Trophoblast cell (in vitro differentiated cells and primary cell): ENCODE data around the gene CCDC88A.
A peak's percentile ranks its signal among the peaks of the same experiment; 100 is the strongest.

Experiments
- DNase-seq, 2 donors: peaks; one replicate each; pipeline ENCODE4 v3.0.0-alpha.2; 2016
- H2AFZ ChIP-seq: 2 replicates; pipeline ENCODE4 v1.6.1; 2013; ENCODE audit warnings: low read length, moderate library complexity, mild to moderate bottlenecking; ENCODE audit not compliant: insufficient read depth, poor library complexity
- H2AK5ac ChIP-seq: 2 replicates; pipeline ENCODE4 v1.6.1; 2013; ENCODE audit warnings: mild to moderate bottlenecking, low read length
- H2BK120ac ChIP-seq: 2 replicates; pipeline ENCODE4 v1.6.1; 2013; ENCODE audit warnings: low read length, mild to moderate bottlenecking, moderate library complexity; ENCODE audit not compliant: insufficient read depth, poor library complexity
- H2BK12ac ChIP-seq: 2 replicates; pipeline ENCODE4 v1.6.1; 2013; ENCODE audit warnings: mild to moderate bottlenecking, low read length, moderate library complexity
- H2BK5ac ChIP-seq: 2 replicates; pipeline ENCODE4 v1.6.1; 2013; ENCODE audit warnings: low read length, low read depth, moderate library complexity, mild to moderate bottlenecking; ENCODE audit not compliant: poor library complexity
- H3K14ac ChIP-seq: 2 replicates; pipeline ENCODE4 v1.6.1; 2013; ENCODE audit warnings: mild to moderate bottlenecking, low read length
- H3K18ac ChIP-seq: 2 replicates; pipeline ENCODE4 v1.6.1; 2013; ENCODE audit warnings: mild to moderate bottlenecking, low read length
- H3K23ac ChIP-seq: 2 replicates; pipeline ENCODE4 v1.6.1; 2013; ENCODE audit warnings: low read length
- H3K27ac ChIP-seq: 2 replicates; pipeline ENCODE4 v1.5.1; 2013; ENCODE audit warnings: low read depth, mild to moderate bottlenecking, inconsistent platforms, low read length, moderate library complexity
- H3K27me3 ChIP-seq: 2 replicates; pipeline ENCODE4 v1.6.1; 2013; ENCODE audit warnings: inconsistent platforms, mild to moderate bottlenecking, low read length, moderate library complexity; ENCODE audit not compliant: insufficient read depth
- H3K36me3 ChIP-seq, 2 experiments: 1 replicate in 1 of 2; 2 replicates in 1 of 2; pipeline ENCODE4 v1.6.1; 2013; ENCODE audit warnings: low read length in 2 of 2, mild to moderate bottlenecking in 2 of 2, moderate library complexity in 1 of 2; ENCODE audit not compliant: insufficient read depth in 2 of 2, control insufficient read depth in 1 of 2
- H3K4ac ChIP-seq: 2 replicates; pipeline ENCODE4 v1.6.1; 2013; ENCODE audit warnings: low read depth, mild to moderate bottlenecking, low read length, moderate library complexity
- H3K4me1 ChIP-seq, 2 experiments: 1 replicate in 1 of 2; 2 replicates in 1 of 2; pipeline ENCODE4 v1.6.1; 2013; ENCODE audit warnings: low read length in 2 of 2, mild to moderate bottlenecking in 2 of 2, moderate library complexity in 1 of 2; ENCODE audit not compliant: insufficient read depth in 2 of 2, control insufficient read depth in 1 of 2
- H3K4me2 ChIP-seq: 2 replicates; pipeline ENCODE4 v1.6.1; 2013; ENCODE audit warnings: inconsistent platforms, mild to moderate bottlenecking, low read length, moderate library complexity
- H3K4me3 ChIP-seq: 2 replicates; pipeline ENCODE4 v1.5.1; 2013; ENCODE audit warnings: mild to moderate bottlenecking, low read depth, low read length, inconsistent platforms
- H3K79me1 ChIP-seq: one replicate; pipeline ENCODE4 v1.6.1; 2013; ENCODE audit warnings: low read length
- H3K79me2 ChIP-seq: 2 replicates; pipeline ENCODE4 v1.6.1; 2013; ENCODE audit warnings: low read length, mild to moderate bottlenecking; ENCODE audit not compliant: control insufficient read depth, insufficient read depth, poor library complexity
- H3K9ac ChIP-seq: 2 replicates; pipeline ENCODE4 v1.6.1; 2013; ENCODE audit warnings: mild to moderate bottlenecking, low read length
- H3K9me3 ChIP-seq: 2 replicates; pipeline ENCODE4 v1.6.1; 2013; ENCODE audit warnings: low read depth, mild to moderate bottlenecking, control low read depth, inconsistent platforms, low read length; ENCODE audit not compliant: insufficient read depth
- H4K12ac ChIP-seq: 2 replicates; pipeline ENCODE4 v1.6.1; 2013; ENCODE audit warnings: low read depth, mild to moderate bottlenecking, low read length, moderate library complexity
- H4K8ac ChIP-seq: 2 replicates; pipeline ENCODE4 v1.6.1; 2013; ENCODE audit warnings: low read depth, mild to moderate bottlenecking, low read length, moderate library complexity
- H4K91ac ChIP-seq: one replicate; pipeline ENCODE4 v1.6.1; 2013; ENCODE audit warnings: low read depth, mild to moderate bottlenecking, low read length, moderate library complexity
- WGBS: extraction: QIAGEN DNeasy Blood & Tissue Kit; methylation state at CpG from one replicate; pipeline ENCODE4 v1.1.7; 2013; ENCODE audit warnings: missing lambda C conversion rate; ENCODE audit not compliant: insufficient read length, insufficient coverage; ENCODE audit errors: extremely low coverage; 5-methylcytosine and 5-hydroxymethylcytosine counted together

The CCDC88A gene

DNA sequence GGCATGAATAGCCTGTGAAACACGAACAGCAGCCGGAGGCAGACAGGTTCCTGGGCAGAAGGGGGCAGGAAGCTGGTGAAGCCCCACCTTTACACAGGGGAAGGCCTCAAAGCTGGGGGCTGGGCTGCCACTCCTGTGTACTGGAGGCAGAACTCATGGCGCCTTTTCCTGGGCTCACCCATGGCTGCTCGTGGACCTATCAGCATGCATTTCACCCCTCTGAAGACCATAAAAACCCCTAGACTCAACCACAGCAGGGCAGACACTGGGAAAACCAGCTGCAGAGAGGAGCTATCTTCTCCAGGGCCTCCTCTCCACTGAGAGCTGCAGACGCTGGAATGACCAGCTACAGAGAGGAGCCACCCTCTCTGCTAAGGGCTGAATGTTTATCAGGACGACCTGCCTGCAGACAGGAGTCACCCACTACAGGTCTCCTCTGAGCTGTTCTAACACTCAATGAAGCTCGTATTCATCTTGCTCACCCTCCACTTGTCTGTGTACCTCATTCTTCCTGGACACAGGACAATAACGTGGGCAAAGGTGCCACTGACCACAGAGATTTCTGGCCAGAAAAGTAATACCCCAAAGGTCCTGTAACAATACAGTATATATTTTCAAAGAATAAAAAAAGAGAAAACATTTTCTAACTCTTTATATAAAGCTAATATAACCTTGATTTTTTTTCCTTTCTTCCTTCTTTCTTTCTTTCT lies 18.9 kb upstream of the CCDC88A start:
- H3K4ac ChIP-seq = no peak overlapping the region
- no peak overlapping the region for H4K12ac ChIP-seq
- H3K4me2 ChIP-seq = no peak overlapping the region
- WGBS = no CpG with 5 or more reads among the region's 8 CpGs
- no peaks in the 10 kb centered on the region for H3K36me3 ChIP-seq
- no peak overlapping the region for H2AFZ ChIP-seq
- no peak overlapping the region for H3K27ac ChIP-seq
- H2BK120ac ChIP-seq = no peak overlapping the region
- no peak overlapping the region for H2BK5ac ChIP-seq
- H3K79me2 ChIP-seq = no peaks in the 10 kb centered on the region
- no peak overlapping the region for H3K23ac ChIP-seq
- H3K9me3 ChIP-seq = peaks cover 3% of the 10 kb centered on the region
- no peaks in the 10 kb centered on the region for H3K79me1 ChIP-seq
- H2AK5ac ChIP-seq = no peak overlapping the region
- H3K4me3 ChIP-seq = no peak overlapping the region
- H4K8ac ChIP-seq = no peak overlapping the region
- H3K27me3 ChIP-seq = no peaks in the 10 kb centered on the region
- no peak overlapping the region for H3K18ac ChIP-seq
- no peak overlapping the region for H4K91ac ChIP-seq
- no peaks in the 10 kb centered on the region for H3K4me1 ChIP-seq
- no peak overlapping the region for H3K14ac ChIP-seq
- H2BK12ac ChIP-seq = no peak overlapping the region
- H3K9ac ChIP-seq = no peak overlapping the region
- DNase-seq = no peak

DNA sequence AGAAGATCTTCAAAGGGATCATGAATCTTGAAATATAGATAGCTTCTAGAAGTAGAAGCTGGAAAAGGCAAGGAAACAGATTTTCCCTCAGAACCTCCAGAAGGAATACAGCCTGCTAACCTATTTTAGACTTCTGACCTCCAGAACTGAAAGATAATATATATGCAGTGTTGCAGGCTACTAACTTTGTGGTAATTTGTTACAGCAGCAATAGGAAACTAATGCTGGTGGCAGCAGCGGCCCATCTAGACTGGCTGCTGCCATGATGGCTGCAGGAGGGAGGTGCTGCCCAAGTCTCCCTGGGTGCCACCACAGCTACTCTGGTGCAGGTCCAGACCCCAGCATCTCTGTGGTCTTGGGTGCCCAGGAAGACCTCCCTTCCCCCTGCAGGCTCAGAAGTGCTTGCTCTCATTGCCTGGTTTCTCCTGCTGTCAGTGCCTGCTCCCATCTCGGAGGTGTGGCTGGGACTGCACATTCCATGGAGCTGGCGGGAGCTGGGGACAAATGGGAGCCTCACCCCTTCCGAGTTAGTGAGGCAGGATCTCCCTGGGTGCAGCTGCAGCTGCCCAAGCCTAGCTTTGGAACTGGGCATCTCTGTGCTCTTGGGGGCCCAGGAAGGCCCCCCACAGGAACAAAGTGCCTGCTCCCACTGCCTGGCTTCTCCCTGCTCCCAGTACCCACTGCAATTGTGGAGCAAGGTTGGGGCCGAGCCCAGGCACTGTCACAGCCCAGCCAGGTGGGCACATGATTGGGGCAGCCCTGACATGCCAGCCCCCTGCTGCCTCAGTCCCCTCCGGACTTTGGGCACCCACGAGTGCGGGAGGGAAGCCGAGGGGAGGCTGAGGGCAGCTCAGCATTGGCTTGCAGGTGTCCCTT lies 18.1 kb upstream of the CCDC88A start:
- WGBS = no CpG with 5 or more reads among the region's 9 CpGs
- DNase-seq = no peak
- H3K4me1 ChIP-seq = no peaks in the 10 kb centered on the region
- H3K14ac ChIP-seq = no peak overlapping the region
- H3K27me3 ChIP-seq = no peaks in the 10 kb centered on the region
- no peak overlapping the region for H3K4me3 ChIP-seq
- no peaks in the 10 kb centered on the region for H3K79me2 ChIP-seq
- H3K36me3 ChIP-seq = no peaks in the 10 kb centered on the region
- H4K12ac ChIP-seq = no peak overlapping the region
- no peak overlapping the region for H2BK5ac ChIP-seq
- H3K23ac ChIP-seq = no peak overlapping the region
- H3K9me3 ChIP-seq = peaks cover 3% of the 10 kb centered on the region
- H4K91ac ChIP-seq = no peak overlapping the region
- no peak overlapping the region for H2BK12ac ChIP-seq
- no peak overlapping the region for H3K9ac ChIP-seq
- no peak overlapping the region for H2AK5ac ChIP-seq
- H3K4ac ChIP-seq = no peak overlapping the region
- H3K18ac ChIP-seq = no peak overlapping the region
- H3K79me1 ChIP-seq = no peaks in the 10 kb centered on the region
- no peak overlapping the region for H4K8ac ChIP-seq
- no peak overlapping the region for H3K4me2 ChIP-seq
- H2AFZ ChIP-seq = no peak overlapping the region
- H3K27ac ChIP-seq = no peak overlapping the region
- no peak overlapping the region for H2BK120ac ChIP-seq

DNA sequence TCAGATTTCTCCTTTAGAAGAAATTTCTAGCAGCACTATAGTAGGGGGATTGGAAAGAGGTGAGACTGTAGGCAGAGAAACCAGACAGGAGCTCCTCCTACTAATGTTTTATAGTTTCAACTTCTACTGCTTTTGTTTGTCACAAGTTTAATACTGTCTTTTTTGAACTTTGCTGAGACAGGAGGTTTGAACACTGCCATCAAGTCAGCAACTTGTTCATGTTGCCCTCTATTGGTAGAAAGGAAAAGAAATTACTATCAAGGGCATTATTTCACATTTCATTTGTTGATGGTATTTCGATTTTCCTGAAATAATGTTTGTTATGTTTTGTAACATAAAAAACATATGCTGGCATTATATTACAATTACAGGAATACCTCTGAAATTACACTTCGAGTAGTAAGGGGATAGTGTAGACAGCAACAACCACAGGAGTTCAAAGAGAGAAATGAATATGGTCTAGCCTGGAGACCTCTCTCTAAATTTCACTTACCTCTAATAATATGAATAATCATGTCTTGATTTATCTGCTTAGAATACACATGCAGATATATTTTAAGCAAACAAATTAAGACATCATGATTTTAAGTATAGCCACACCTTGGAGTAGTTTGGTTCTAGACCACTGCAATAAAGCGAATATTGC lies 12.4 kb upstream of the CCDC88A start:
- no peak overlapping the region for H3K4me3 ChIP-seq
- no peak overlapping the region for H2AFZ ChIP-seq
- H3K27me3 ChIP-seq = no peaks in the 10 kb centered on the region
- H3K9ac ChIP-seq = no peak overlapping the region
- peak in 1 of 2 donors; percentile 44 for DNase-seq
- no peaks in the 10 kb centered on the region for H3K79me1 ChIP-seq
- no peak overlapping the region for H3K23ac ChIP-seq
- no peaks in the 10 kb centered on the region for H3K4me1 ChIP-seq
- no peak overlapping the region for H3K18ac ChIP-seq
- no peak overlapping the region for H2BK120ac ChIP-seq
- no peaks in the 10 kb centered on the region for H3K36me3 ChIP-seq
- no peak overlapping the region for H2AK5ac ChIP-seq
- no peak overlapping the region for H3K4ac ChIP-seq
- H4K12ac ChIP-seq = no peak overlapping the region
- H2BK12ac ChIP-seq = no peak overlapping the region
- H3K4me2 ChIP-seq = no peak overlapping the region
- H4K91ac ChIP-seq = no peak overlapping the region
- no peak overlapping the region for H3K14ac ChIP-seq
- H3K27ac ChIP-seq = no peak overlapping the region
- no peaks in the 10 kb centered on the region for H3K9me3 ChIP-seq
- no peaks in the 10 kb centered on the region for H3K79me2 ChIP-seq
- H4K8ac ChIP-seq = no peak overlapping the region
- H2BK5ac ChIP-seq = no peak overlapping the region
- no CpG with 5 or more reads among the region's 3 CpGs for WGBS

DNA sequence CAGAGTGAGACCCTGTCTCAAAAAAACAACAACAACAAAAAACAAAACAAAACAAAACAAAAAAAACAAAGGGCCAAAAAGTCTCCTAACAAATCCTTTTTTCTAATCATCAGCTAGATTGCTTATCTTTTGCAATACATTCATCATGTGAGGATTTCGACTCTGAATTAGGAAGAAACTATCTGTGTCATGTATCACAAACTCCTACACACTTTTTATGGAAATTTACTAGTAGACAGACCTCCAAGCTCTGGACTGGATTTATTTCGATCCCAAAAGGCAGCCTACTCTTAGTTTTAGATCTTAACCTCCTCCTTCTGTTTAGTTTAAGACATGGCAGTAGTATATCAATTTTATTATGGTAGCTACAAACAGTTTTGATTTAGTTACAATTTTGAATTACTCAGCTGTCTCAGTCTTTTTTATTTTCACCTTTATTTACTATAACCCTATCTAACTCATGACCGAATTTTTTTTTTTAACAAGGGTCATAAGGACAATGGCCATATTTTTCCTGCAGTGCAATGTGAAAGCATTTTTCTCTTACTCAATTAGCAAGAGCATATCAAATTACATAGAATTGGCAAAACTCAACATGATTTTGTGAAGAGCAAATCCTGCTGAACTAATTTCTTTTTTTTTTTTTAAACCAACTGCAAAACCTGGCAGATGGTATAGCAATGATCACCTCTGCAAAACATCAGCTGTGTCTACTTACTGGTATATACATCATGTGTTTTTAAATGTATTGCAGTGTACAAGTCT lies 10.7 kb upstream of the CCDC88A start:
- no peak overlapping the region for H2BK12ac ChIP-seq
- H2BK120ac ChIP-seq = no peak overlapping the region
- no peak overlapping the region for H3K4me2 ChIP-seq
- H3K18ac ChIP-seq = no peak overlapping the region
- H4K12ac ChIP-seq = no peak overlapping the region
- no CpG with 5 or more reads among the region's 3 CpGs for WGBS
- no peak overlapping the region for H3K4me3 ChIP-seq
- no peak overlapping the region for H3K27ac ChIP-seq
- no peak overlapping the region for H3K9ac ChIP-seq
- H2AK5ac ChIP-seq = no peak overlapping the region
- H3K79me1 ChIP-seq = no peaks in the 10 kb centered on the region
- DNase-seq = no peak
- no peaks in the 10 kb centered on the region for H3K4me1 ChIP-seq
- no peak overlapping the region for H4K8ac ChIP-seq
- no peaks in the 10 kb centered on the region for H3K9me3 ChIP-seq
- H3K79me2 ChIP-seq = no peaks in the 10 kb centered on the region
- H3K23ac ChIP-seq = no peak overlapping the region
- no peak overlapping the region for H4K91ac ChIP-seq
- no peak overlapping the region for H3K4ac ChIP-seq
- no peak overlapping the region for H2BK5ac ChIP-seq
- no peaks in the 10 kb centered on the region for H3K36me3 ChIP-seq
- no peaks in the 10 kb centered on the region for H3K27me3 ChIP-seq
- no peak overlapping the region for H3K14ac ChIP-seq
- no peak overlapping the region for H2AFZ ChIP-seq
